Femur (tissue), 1 donor: ENCODE data around the gene MTFP1.
"Not testable (repeated sequence)": the region's sequence is repeated elsewhere in the genome, so short reads cannot be mapped to it uniquely, and the experiment has no call there.

Source experiments
- DNase-seq: peaks from one replicate; pipeline ENCODE4 v3.0.0-alpha.2; 2017

Gene MTFP1

DNA sequence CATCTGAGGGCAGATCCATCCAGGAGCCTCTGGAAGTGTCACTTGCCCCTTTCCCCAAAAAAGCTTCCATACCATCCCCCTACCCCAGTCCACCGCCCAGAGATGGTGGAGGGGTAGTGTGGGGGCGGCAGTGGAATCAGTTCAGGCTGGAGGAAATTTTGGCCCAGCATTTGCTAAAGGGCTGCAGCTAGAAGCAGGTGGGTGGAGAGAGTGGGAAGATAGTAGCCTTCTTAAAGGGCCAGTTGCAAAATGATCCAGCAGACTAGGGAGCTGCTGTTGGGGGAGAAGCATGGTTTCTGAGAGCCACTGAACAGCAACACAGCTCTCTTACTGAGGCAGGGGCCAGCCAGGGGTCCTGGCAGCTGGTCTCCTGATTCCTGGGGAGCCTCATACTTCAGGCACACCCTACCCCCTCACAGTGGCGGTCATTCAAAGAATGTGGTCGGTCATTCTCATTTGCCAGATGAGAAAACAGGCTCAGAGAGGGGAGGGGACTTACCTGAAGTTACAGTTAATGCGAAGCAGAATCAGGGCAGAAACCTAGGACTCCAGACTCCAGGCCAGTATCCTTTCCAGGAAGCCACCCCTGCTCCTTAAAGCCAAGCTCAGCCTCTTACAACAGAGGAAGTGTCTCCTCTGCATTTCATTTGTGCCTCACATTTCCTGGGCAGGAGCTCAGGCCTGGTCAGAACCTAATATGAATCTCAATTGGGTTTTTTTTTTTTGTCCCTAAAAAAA, 23.4 kb upstream of the MTFP1 start:
- no peak for DNase-seq

DNA sequence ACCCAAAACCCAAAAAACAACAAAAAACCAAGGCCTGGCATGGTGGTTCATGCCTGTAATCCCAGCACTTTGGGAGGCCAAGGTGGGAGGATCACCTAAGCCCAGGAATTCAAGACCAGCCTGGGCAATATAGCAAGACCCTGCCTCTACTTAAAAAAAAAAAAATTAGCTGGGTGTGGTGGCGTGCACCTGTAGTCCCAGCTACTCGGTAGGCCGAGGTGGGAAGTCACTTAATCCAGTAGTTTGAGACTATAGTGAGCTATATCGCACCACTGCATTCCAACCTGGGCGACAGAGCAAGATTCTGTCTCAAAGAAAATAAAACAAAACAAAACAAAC, 22.8 kb upstream of the MTFP1 start:
- not testable (repeated sequence) for DNase-seq

DNA sequence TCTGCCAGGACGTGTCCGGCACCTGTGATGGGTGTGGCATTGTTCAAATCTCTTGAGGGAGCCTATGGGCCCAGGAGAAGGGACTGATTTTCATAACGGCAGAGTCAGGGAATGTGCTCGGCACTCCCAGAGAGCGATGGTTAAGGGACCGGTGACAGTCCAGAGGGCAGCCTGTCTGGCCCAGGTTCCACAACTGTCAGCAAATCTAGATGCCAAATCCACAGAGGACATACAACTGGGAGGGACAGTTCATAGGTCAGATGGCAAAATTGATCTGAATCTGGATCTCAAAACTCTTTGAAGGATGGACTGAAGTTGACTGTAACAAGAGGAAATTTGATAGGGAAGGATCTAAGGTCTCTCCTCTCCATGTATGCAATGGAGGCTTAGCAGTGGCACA, 21.3 kb upstream of the MTFP1 start:
- no peak for DNase-seq

DNA sequence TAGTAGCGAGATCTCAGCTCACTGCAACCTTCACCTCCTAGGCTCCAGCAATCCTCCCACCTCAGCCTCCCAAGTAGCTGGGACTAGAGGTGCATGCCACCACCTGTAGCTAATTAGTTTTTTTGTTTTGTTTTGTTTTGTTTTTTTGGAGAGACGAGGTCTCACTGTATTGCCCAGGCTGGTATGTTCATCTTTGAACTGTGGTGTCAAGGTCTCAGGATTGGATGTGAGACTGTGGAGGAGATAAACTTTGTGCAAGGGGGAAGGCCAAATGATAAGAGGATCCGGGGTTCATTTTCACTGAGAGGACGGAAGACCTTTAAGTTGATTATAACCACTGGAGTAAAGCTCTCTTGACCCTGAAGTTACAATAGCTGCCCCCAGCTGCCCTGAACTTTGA, 19.8 kb upstream of the MTFP1 start:
- no peak for DNase-seq

DNA sequence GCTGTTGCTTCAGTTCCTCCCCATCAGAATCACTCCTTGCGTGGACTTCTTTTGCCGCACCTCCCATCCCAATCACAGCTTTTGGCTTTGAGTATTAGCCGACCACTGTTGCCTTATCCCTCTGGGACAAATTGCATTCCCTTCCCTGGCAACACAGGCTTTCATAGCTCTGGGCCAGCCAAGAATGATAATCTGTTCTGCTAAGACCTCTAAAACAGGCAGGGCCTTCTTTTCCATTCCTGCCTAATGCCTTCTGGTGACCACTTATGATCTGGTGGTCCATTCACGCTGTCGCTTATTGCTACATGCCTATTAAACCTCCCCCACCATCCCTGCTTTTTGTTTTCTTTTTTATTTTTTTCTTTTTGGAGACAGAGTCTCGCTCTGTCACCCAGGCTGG, 19.2 kb upstream of the MTFP1 start:
- no peak for DNase-seq

DNA sequence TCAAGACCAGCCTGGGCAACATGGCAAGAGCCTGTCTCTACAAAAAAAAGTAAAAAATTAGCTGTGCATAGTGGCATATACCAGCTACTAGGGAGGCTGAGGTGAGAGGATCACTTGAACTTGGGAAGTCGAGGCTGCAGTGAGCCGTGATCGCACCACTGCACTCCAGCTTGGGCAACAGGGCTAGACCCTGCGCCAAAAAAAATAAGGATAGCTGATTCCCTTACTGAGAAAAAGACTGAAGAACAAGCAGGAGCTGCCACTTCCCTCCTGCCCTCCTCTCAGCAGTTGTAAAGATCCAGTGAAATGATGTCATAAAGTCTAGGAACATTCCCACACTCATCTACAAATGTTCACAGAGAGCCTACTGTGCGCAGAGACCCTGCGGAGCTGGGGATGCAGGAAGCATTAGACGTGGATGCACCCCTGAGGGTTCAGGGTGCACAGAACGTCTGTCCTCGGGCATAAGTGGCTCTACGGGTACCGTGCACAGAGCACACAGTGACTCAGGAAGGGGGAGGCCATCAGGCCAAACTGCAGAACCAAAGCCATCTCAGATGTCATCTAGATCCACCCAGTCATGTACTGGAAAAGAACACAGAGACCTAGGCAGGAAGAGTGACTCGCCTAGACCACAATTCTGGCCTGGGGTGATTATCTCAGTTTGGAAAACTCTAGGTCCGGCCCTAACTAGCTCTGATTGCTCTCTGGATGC, 17.0 kb upstream of the MTFP1 start:
- DNase-seq: no peak

DNA sequence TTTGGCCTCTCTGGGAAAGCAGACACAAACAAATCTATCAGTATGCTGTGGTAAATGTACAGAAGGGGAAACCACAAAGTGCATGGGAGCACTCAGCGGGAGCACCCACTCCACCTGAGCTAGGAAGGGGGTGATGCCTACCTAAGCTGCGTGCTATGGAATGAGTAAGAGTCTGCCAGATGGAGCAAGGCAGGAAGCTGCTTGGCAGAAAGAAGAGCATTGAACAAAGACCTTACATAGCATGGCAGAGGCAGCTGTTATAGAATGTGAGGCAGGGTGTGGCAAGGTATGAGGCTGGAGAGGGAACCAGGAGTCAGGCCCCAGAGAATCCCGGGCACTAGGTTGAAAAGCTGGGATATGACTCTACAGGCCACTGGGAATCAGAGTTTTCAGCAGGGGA, 13.8 kb upstream of the MTFP1 start:
- no peak for DNase-seq

DNA sequence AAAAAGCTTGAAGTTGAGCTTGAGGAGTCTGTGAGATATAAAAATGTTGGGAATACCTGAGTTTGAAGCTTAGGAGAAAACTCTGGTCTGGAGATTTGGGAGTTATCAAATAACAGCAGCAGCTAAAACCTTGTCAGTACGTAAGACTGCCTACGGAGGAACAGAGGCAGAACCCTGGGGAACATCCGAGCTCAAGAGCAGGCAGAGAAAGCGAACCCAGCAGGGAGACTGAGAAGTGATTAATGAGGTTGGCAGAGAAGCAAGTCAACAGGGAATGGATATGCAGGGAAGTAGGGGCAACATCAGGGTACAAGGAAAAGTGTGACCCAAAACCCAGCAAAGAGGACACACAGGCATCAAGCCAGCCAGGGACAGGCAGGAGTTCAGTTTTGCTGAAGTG, 12.6 kb upstream of the MTFP1 start:
- no peak for DNase-seq

DNA sequence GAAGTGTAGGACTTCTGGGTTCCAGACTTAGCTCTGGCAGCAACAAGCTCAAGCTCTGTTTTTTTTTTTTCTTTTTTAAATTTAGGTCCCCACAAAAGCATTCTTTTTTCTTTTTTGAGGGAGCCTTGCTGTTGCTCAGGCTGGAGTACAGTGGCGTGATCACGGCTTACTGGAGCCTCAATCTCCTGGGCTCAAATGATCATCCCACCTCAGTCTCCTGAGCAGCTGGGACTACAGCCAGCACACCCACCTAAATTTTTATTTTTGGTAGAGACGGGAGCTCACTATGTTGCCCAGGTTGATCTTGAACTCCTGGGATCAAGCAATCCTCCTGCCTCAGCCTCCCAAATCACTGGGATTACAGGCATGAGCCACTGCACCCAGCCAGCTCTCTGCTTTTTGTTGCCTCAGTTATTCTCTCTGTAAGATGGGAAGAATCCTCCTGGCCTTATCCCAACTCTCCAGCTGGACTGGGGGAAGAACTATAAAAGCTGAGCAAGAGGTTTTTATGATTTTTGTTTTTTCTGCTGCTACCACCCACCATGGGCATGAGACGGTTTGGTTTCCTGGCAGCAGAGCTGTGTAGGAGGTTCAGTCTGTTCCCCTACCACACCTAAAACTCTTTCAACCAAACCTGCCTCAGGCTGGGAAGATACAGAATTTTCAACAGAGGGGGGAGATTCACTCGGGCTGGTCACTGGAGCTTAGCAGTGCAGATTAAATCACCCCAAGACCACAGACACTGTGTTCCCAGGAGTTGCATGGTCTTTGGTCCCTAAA, 11.6 kb upstream of the MTFP1 start:
- DNase-seq: no peak

DNA sequence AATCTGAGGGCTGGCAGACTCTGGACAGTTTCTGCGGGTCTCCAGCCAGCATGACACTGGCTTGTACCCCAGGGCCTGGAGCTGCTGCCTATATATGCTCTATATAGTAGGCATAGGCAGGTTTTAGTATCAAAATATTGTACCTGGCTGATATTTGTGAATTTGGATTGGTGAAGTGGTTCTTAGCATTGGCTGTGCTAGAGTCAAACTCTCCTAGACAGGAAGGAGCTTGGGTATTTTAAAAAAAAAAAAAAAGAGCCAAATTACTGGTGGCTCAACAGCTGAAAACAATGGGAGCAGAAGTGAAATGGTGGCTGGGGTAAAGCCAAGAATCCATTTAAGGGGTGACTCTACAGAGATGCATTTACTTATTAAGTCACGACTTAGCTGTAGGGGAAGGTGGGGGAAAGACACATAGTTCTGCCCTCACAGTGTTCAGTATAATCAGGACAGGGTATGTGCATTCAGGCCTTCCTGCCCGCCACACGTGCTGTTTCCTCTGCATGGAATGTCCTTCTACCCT, 11.0 kb upstream of the MTFP1 start:
- no peak for DNase-seq

DNA sequence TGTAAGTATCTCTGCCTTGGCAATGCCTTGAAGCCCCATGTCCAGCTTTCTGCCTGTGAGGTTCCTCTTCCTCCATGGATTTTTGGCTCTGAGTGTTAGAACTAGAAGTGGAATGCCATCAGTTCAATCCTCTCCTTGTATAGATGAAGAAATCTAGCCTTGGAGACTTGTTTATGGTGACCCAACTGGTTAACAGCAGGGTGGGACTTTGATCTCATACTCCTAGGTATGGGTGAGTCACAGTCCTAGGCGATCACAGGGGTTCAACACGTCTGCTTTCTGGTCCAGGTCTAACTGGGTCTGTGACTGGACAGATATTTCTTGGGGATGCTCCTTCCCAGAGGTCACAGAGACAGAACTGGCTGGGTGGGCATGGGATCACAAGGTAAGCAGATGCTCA, 9.2 kb upstream of the MTFP1 start:
- no peak for DNase-seq

DNA sequence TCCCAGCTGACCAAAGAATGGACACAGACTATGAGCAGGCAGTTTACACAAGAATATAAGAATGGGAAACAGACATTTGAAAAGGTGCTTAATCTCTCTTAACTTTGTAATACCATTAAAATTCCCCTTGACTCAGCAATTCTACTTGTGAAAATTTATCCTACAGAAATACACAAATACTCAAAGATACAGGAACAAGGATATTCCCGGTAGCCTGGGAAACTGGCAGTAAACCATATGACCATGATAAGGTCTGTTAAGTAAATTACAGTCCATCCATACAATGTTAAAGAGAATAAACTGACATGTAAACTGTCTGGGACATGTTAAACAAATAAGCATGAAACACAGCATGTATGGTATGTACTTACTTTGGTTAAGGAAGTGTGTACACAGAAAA, 8.7 kb upstream of the MTFP1 start:
- DNase-seq: no peak

DNA sequence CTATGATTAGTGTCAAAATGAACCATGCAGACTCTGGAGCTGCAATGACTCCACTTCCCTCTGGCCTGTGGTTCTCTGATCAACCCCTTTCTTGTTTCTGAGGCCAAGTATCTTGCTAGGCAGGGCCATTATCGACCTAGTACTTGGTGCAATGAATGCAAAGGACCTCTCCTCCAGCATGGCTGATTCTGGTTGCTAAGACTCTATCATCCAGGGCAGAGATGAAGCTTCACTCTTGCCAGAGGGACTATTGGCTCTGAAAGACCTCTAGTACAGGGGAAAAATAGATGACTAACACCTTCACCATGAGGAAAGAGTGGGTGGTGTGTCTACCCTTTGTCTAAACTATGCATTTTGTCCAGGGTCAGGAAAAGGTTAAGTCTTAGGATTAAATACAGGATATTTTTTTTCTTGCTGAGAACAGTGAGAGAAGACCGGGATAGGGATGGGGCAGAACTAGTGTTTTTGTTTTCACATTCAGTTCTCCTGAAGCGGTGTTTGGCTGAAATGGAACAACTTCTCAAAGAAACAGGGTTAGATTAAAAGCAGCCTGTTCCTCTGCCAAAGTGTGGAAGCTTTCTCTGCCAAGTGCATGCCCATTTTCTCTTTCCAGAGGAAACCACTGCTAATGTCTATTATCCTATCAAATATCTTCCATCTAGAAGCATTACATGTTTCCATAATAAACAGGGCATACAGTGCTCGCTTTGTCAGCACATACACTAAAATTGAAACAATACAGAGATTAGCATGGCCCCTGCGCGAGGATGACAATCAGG, 5.0 kb upstream of the MTFP1 start:
- DNase-seq: no peak

DNA sequence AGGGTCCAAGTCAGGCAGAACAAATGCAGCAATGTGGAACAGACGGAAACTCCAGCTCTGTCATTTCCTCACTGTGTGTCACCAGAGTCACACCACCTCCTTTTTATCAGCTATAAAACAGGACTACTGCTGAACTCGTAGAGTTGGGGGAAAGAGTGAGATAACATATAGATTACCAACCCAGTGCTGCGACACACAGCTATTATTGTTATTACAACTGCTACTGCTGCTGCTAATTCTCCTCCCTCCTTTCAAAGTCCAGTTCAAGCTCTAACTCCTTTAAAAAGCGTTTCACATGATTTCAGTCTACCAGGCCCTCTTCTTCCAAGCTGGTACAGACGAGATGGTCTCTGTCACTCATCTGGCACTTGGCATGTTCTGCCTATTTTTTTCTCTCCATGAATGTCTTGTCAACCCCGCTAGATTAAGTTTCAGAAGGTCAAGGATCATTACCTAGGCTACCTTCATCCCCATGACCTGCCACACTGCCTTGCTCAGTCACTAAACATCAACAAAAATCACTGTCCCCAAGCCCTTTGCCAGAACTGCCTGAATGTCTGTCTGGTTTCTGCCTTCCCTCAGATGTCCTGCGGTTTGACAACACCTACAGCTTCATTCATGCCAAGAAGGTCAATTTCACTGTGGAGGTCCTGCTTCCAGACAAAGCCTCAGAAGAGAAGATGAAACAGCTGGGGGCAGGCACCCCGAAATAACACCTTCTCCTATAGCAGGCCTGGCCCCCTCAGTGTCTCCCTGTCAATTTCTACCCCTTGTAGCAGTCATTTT, 3.7 kb upstream of the MTFP1 start:
- no peak for DNase-seq

DNA sequence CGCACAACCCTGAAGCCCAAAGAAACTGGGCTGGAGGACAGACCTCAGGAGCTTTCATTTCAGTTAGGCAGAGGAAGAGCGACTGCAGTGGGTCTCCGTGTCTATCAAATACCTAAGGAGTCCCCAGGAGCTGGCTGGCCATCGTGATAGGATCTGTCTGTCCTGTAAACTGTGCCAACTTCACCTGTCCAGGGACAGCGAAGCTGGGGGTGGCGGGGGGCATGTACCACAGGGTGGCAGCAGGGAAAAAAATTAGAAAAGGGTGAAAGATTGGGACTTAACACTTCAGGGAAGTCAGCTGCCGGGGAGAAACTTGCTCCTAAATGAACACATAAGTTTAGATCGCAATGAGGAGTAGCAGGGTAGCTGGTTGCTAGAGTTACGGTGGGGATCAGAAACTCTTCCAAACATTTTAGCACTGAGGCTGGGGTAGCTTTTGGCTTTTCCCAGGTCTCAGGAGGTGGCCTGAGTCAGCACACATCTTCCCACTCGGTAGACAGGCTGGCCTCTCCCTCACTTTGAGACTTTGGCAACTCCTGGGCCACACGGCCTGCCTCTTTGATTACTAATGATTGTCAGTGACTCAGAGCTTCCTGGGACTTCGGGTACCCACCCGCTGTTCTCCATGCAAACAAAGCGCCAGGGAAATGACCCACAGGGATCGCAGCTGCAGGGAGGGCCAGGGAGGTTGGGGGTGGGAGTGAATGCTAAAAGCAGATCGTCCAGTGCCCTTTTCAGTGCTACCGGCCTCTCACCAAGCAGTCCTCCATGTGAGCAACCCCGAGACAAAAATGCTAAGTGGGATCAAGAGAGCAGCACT, 2.9 kb upstream of the MTFP1 start:
- DNase-seq: peak; percentile 69

DNA sequence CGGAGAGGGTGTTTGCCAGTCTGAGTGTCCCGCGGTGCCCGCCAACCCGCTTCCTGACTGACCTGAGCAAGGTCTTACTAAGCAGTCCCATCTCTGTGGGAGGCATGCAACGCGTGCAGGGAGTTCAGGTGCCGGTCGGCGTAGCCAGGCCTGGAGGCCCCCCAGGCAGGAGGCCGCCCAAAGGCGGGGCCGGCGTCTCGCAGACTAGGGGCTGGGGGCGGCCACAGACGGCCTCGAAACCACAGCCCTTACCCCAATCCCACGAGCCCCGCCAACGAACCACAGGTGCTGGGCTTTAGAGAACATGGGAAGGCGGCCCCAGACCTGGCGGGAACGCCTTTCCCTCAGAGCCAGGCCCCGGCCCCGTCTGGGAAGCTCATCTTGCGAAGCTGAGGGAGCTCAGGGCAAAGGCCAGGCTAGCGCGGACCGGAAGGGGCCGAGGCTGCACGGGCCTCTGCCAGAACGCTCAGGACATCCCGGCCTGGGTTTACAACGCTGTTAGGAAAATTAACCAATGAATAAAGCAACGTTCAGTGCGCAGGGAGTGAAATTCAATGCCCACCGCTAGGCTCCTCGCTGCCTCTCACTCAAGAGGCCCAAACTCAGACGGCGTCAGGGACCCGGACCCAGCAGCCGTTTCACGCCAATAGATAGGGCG, 2.1 kb upstream of the MTFP1 start:
- no peak for DNase-seq

DNA sequence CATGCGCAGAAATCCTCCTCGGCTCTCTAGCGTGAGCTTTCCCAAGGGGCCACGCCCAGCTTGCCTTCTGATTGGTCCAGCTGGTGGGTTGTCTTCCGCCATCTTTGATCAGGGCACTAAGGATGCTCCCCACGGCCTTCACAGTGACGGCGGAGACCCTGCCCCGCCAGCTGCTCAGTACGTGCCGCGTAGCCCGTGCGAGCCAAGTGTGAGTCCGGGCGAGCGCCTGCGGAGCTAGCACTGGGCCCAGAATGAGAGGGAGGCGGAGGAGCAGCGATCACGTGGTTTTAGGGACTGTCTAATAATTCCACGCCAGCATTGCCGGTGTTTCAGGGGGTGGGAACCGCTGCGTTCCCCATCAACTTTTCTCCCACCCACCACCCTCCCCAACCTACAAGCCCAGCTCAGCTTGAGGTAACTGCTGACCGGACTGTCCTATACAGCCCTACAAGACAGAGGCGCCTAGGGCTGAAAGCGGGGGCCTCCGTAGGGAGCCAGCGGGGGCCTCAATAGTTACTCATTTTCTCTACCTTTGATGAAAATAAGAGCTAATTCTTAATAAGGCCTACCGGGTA, 1.5 kb upstream of the MTFP1 start:
- DNase-seq: peak; percentile 100

DNA sequence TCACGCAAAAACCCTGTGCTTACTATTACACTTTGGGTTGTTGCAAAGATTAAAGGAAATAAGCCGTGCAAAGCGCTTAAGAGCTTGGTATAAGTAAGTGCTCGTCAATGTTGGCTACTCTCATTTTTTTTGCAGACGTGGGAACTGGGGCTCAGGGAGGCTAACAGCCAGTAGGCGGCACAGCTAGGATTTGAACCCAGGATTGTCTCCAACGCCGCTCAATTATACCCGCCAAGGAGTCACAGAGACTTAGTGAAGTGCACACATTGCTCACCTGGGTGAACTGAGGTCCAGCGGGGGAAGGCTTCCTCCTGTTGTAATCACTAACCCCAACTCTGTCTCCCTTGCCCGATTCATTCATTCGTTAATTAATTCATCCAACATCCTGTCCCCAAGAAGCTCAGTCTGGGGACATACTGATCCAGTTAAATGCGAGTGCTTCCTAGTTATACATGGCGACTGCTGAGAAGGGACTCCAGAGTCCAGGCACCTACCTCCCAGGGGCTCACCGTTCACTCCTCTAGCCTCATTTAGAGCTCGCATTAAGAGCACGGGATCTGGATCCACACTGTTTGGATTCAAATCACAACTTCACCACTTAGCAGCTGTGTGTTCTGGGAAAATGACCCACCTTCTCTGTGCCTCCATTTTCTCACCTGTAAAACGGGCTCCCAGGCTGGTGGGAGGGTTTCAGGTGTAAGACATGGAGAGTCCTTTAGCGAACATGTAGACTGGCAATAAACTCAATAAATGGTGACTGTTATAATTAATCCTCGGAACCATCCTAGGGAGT, 838 bp upstream of the MTFP1 start:
- DNase-seq: no peak

DNA sequence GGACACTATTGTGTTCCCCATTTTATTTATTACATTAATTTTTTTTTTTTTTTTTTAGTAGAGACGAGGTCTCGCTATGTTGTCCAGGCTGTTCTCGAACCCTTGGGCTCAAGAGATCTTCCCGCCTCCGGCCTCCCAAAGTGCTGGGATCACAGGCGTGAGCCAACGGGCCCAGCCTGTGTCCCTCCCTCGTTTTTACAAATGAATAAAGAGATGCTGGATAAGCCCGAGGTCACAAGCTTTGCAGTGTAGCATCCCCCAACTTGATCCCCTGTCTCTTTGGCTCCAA, 297 bp upstream of the MTFP1 start:
- no peak for DNase-seq
